HG02938 (cell line): ENCODE results near the gene CEBPG.

Experiments
- ATAC-seq: cut with Tn5 transposase; IDR thresholded peaks from one replicate; pipeline ENCODE4 v1.9.1; 2021; ENCODE audit warnings: mild to moderate bottlenecking, moderate library complexity; ENCODE audit not compliant: unreplicated experiment

The CEBPG gene

GRCh38 chr19:33403221-33403972 lies 29.9 kb downstream of the CEBPG start:
- ATAC-seq, result no peak

DNA sequence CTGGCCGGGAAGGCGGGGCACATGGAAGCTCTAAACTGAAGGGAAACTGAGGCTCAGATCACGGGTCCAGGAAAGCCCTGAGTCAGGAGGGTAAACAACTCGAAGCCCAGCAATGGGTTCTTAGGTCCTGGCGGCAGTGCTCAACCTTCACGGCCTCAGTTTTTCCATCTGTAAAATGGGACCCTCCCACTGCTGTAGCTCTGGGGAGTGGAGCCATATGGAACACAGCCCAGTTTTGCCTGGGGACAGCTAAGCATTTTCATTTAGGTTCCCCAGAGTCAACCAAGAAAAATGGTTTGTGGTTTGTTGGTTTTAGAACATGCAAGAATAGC lies 30.4 kb downstream of the CEBPG start:
- no peak for ATAC-seq

DNA sequence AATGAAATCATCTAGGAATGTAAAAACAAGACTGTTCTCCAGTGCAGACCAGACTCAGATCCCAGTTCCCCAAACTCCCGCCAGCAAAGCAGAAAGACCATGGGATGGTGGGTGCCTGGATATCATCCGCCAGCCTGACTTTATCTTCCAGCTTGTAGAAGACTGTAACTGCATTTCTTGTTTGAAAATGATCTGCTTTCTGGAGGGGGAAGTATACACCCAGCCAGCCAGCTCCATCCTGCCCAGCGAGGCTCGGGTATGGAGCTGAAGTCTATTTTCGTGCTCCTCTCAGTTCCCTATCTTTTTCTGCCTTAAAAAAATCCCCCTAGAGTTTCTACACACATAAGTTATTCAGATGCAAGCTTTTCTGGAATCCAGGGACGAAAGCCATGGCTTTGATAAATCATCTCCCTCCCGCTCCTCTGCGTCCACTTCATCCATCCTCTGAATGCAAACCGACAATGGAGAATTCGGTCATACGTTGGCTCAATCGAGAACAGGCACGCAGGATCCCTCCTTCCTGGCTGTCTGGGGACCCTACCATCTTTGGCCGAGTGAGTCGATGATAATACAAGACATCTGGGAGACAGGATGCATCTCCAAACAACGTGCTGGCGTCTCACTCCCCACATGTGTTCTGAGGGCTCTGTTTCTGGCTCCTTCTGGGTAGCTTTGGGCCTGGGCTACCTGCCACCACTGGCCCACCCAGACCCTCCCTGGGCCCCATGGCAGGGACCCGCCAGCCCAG lies 31.2 kb downstream of the CEBPG start:
- no peak for ATAC-seq

DNA sequence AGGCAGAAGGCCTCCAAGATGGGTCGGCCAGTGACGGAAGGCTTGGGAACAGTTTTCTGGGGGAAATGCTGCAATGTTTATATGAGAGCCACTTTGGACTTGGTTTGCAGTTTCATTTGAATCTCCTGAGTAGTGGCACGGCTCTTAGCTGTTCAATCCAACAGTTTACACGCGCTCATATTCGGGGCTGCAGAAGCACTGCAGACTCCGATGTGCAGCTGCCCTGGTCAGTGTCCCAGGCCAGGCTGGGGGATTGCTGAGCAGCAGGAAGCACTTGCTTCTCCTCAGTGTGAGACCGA lies 31.7 kb downstream of the CEBPG start:
- no peak for ATAC-seq

- no peak for ATAC-seq
Observed at GRCh38 chr19:33405553-33406461, 32.3 kb downstream of the CEBPG start.

DNA sequence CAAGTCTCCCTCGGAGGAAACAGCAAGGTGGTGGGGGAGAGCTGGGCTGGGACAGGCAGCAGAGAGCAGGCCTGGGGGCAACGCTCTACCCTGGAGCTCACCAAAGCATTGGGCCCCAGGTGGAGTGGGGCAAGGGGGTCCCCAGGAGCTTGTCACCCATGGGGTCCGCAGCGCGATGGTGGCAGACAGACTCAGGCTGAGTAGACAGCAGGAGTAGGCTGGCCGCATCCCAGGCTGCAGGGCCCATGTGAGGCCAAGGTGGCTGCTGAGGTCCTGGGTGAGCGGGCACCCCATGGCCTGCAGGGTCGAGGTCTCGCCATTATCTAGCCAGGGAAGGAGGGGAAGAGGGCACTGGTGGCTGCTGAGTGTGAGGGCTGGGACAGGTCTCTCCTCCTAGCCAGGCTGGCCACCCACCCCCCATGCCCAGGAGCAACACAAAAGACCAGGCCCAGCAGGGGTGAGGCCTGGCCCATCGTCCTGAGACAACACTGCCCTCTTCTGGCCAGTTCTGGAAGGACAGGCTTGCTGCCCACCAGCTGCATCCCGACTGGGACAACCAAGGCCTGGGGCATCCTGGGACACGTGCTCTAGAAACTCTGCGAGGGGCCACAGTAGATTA lies 33.1 kb downstream of the CEBPG start:
- no peak for ATAC-seq

GRCh38 chr19:33407140-33407551 lies 33.6 kb downstream of the CEBPG start:
- ATAC-seq, result no peak

GRCh38 chr19:33407716-33408115 lies 34.2 kb downstream of the CEBPG start:
- ATAC-seq, result no peak

DNA sequence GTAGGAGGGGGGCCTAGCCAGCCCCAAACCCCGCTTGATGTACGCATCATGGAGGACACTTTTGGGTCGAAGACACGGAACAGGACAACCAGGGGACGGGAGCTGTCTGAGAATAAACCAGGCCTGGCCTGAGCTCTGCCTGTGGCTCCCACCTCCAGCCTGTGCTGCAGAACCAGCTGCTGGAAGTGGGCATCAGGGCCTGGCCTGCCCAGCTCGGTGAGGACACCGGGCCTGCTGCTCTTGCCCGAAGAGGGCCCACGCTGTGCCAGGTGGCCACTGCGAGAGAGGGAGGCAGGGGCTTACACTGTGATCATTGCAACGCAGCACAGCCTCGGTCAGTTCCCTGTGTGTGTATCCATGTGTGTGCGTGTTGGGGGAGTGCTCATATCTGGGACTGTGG lies 34.6 kb downstream of the CEBPG start:
- ATAC-seq, result no peak

- ATAC-seq, result no peak
Observed at GRCh38 chr19:33408538-33409434, 35.3 kb downstream of the CEBPG start.

DNA sequence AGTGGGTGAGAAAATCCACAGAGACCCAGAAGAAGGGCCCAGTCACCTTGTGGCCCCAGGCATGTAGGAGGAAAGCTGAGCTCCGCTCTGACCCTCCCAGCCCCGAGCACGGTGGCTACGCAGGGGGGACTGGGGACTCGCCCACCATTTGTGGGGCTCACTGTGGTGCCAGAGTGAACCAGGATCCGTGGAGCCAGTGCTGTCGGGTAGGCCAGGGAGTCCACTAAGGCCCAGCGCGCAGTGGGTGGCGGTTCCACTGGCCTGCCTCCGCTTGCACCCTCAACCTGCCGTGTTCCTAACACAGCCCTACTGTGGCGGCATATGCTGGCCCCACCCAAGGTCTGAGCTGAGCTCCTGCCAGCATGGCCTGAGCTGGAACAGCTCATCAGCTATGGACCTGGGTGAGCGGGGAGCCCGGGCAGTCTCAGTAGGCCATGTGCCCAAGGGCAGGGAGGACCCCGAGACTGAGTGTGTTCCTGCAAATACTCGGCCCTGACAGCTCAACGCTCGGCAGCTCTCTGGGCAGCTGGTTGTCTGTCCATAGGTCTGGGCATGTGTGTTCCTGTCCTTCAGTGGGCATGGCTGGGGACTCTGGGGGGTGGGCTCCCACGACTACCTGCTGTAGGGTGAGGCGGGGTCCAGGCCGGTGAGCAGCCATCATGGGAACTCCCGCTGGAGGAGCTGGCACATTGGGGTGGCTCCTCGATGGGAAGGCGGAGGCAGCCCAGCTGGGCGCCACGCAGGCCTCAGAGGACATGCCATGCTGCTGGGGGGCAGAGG lies 36.6 kb downstream of the CEBPG start:
- no peak for ATAC-seq

GRCh38 chr19:33410915-33411401 lies 37.4 kb downstream of the CEBPG start:
- no peak for ATAC-seq

DNA sequence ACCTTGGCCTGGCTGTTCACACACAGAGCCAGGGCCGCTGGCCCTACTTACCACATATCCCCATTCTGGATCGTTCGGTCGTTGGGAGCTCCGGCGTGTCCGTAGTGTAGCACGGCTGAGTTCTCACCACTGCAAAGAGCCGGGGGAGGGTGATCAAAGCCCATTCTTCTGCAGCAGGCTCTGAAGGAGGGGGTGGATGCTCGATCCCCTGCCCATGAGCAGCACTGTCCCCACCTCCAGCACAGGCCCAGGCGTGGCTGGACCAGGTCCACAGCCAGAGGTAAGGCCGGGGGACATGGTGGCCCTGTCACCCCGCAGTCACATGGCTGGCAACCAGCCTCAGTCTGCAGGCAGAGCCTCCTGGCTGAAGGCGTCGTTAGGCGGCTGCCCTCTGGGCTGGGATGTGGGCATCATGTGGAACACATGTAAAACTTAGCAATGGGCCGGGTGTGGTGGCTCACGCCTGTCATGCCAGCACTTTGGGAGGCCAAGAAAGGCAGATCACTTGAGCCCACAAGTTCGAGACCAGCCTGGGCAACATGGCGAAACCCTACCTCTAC lies 38.2 kb downstream of the CEBPG start:
- ATAC-seq, result no peak

DNA sequence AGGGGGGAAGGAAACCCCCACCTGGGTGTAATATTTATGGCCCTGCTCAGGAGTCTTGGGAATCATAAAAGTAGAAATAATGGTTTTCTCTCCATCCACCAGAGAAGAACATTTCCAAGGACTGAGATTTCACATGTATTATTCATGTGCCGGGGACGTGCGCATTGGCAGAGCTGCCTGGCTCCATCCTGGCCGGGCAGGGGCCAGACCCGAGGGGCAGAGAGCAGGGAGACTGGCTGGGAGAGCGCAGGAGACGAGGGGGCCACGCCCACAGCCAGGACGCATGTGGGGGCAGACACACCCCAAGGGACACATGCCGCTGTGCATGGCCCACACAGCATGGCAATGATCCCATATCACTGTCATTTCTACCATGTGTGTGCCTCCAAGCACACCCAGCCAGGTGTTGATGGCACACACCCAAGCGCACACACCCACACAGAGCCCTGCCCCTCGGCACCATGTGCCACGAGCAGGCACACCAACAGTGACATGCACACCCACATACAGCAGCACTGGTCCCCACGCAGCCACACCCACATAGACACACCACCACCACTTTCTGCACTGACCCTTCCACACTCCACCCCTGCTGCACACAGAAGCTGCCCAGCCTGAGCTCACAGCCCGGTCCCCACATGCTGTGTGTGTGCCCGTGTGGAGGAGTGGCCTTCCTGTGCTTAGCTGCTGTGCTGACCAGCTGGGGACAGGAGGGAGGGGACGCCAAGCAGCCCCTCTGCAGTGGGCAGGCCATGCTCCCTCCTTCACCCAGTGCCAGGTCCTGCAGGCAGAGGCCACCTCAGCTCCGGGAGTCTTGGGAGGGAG lies 39.3 kb downstream of the CEBPG start:
- no peak for ATAC-seq

DNA sequence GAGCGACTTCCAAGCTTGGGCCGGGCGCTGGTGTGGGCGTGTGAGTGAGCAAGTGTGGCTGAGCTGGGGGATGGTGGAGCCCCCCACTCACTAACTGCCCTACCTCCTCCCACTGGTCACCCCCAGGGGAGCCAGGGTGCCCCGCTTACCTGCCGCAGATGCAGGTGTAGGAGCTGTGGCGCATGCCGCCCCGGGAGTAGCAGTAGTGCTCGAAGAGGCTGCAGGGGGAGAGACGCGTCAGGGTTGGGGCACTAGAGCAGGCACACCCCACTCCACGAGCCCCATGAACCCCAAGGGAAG lies 39.9 kb downstream of the CEBPG start:
- ATAC-seq, result no peak

DNA sequence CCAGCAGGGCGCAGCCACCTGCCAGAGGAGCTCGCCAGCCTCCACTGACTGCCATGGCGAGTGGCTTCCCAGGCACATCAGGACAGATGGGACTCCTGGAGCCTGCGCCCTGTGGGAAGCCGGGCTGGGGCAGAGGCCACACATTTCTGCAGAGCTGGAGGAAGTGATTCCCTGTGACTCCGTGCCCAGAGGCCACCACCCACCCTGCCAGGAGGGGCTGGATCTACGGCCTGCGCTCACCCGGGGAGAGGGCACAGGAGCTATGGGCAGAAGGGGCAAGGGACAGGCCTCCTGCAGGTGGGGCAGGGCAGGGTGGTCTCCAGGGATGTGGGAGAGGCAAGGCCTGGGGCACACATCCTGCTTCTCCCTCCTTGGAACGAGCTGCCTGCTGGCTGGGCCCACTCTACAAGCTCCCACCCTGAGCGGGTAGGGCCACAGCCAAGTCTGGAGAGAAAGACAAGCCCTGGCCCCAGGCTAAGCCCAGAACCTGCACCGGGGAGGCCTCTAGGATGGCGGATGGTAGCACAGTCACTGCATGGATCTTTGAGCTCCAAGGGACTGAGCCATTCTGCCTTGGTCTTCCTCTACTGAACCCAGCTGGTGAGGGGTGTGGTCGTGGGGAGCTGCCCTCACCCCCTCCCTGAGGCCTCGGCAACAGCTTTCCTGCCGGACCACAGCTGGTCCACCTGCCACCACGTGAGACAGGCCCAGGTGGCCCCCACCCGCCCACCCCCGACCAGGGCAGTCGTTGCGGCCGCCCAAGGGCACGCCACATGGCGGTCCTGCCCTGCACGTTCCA lies 40.6 kb downstream of the CEBPG start:
- no peak for ATAC-seq
